ENCODE data around the gene SYT1. TPM values are rescaled to one million over a fixed set of nuclear protein-coding genes. Genes with fewer than 3 reads are reported as not detected.
"Not testable (repeated sequence)": the region's sequence is repeated elsewhere in the genome, so short reads cannot be mapped to it uniquely, and the experiment has no call there.

The SYT1 gene
- total RNA-seq, 1 donor from 2014 or later, result 166 TPM

DNA sequence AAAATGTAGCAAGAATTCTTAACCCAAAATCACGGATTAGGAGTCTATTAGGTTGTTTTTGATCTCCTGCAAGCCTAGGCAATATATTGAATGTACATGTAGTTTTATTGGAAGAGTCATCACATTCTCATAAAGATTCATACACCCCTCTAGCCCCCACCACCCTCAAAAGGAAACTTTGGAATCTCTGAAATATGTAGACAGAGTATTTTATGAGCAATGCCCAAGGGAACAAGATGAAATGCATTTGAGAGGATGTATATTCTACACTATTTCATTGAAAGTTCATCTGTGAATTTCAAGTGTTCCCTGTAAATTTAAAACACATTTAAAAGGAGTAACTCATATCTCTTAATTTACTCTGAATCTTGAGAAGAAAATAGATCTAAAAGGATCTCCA lies 103.7 kb downstream of the SYT1 start:
- no peak for DNase-seq

DNA sequence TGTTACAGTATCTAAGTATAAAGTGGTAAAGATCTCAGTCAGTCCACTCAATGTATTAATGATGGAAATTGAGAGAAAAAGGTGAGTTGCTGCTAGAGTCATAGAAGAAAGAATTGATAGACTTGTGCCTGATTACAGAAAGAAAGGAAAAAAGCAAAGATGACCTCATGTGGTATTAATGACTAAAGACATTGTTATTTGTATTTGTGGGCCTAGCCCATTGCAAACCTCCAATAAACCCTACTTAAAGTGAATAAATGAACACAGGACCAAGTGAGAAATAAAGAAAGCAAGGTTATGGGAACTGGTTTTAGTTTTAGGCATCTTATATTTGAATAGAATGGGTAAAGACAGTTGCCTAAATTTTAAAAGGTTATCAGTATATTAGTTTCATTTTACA lies 105.5 kb downstream of the SYT1 start:
- no peak for DNase-seq

DNA sequence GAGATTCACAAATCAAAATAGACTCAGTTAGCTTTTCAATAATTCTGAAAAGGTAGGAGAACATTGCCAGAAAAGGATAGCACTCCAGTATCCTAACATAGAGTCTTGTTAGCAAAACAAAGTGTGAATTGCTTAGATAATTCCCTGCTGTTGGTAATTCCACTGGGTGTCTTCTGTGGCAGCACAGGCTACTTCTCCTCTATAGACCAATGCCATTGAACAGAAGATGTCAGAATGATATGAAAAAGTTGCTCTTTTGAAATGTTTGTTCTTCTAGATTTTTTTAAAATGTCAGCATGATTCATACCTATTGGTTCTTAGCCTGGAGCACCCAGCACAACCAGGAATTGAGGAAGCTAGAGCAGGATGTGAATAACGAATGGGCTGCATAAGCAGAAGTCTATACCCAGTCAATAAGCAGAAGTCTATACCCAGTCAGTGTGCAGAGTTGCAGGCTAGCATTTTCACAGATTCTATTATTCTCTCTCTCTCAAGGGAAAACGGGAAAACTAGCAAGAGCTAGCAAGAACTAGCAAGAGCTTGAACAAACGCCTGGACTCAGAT lies 112.8 kb downstream of the SYT1 start:
- no peak for DNase-seq

DNA sequence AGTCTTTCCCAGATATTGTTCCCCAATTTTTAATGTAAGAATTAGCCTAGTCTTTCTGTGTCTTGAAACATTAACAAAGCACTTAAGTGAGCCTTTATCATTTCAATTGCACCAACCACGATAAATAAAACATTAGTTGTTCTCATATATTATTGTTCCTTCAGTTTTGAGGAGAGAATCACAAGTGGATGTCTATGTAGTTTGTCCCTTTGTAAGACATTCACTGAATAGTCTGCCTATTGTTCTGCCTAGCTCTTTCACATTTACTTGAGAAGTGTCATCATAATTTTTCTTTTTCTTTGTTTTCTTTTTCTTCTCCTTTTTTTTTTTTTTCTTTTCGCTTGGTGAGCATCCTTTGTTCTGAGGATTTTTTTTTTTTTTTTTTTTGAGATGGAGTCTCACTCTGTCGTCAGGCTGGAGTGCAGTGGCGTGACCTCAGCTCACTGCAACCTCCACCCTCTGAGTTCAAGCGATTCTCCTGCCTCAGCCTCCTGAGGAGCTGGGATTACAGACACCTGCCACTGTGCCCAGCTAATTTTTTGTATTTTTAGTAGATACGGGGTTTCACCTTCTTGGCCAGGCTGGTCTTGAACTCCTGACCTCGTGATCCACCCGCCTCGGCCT lies 129.7 kb downstream of the SYT1 start:
- DNase-seq, result no peak

DNA sequence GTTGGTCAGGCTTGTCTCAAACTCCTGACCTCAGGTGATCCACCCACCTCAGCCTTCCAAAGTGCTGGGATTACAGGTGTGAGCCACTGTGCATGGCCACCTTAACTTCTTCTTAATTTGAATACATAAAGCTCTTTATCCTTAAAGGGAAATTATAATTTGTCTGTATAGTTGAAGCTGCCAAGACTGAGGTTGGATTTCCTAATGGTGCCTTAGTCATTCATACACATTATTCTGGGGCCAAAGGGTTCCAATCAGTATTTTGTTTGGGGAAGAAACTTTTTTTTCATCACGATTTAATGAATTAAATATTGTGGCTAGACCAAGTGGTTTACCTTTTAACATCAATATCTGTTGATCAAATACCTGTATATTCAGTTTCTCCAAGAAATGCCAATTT lies 135.9 kb downstream of the SYT1 start:
- no peak for DNase-seq

DNA sequence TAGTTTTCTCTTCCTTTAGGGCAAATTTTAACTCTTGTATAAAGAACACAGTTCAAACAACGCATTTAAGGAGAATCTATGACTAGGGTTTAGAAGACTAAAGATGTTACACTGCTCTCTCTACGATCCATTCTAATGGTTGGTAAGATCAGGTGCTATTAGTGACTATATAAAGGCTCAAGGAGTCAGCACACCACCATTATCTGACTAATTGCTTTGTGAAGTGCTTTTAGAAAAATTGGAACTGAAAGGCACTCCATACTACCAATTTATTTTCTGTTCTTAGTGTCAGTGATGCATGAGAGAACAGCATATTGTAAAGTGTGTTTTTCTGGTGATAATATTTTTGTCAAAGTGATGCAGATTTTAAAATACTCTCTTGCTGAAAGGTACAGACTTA lies 136.8 kb downstream of the SYT1 start:
- DNase-seq, result no peak

DNA sequence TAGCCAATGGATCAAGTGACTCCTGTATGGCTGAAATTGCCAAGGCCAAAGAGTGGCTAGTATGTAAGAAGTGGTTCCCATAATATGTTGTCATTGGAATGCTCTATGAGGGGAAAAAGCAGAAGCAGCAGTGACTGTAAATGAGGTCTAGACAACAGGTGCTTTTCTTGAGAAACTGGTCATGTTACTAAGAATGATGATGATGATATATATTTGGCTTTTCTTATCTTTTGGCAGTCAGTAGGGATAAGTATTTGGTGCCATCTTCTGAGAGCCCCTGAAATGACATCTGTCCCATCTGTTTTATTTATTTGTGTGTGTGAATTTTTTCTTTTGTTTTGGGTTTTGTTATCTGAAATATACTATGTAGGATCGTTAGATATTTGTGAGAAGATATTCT lies 141.7 kb downstream of the SYT1 start:
- no peak for DNase-seq

DNA sequence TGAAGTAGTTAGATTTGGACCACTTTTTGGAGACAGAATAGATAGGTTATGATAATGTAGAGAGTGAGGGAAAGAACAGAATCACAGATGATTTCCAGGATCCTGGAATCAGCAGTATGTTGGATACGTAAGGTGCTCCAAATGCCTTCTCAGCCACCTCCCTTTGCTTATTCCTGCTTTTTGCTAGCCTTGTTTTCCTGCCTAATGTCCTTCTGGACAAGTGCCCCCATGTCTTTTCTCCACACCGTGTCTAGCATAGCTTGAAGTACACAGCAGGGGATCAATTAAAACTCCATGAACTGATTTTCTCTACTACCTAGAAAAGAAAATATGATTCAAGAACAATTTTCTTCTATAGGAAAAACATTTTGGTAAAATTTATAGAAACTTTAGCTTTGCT lies 144.0 kb downstream of the SYT1 start:
- DNase-seq, result no peak

DNA sequence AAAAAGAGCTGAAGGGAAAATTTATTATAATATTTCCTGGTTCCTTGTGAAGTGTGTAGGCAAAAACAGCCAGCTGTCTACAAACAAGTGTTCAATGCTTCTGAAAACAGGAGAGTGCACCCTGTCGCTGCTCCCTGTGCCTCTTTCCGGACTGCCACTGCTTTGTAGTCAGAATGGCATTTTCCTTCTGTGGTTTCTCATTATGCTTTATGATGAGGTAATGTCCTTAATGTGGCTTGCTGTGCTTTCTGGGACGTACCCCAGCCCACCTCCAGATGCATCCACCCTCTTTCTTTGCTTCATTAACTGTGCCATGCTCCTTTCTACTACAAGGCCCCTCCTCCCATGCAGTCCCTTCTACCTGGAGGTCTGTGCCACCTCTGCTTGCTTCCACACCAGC lies 148.1 kb downstream of the SYT1 start:
- DNase-seq, result no peak

DNA sequence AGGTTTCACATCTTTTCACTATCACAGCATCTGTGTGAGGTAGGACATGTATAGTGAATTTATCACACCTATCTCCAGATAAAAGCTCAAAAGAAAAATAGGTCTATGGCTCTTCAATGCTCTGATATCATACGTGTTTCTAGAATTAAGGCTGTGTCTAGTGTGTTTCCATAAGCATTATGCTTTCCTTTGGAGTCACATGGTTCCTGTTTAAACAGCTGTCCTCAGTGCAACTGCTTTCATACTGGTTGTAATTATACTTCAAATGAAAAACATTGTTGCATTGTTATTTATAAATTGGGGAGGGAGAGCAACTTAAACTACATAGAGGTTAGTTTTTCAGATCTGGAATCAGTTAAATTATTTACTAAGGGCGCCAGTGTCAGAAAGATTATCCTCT lies 151.6 kb downstream of the SYT1 start:
- no peak for DNase-seq

DNA sequence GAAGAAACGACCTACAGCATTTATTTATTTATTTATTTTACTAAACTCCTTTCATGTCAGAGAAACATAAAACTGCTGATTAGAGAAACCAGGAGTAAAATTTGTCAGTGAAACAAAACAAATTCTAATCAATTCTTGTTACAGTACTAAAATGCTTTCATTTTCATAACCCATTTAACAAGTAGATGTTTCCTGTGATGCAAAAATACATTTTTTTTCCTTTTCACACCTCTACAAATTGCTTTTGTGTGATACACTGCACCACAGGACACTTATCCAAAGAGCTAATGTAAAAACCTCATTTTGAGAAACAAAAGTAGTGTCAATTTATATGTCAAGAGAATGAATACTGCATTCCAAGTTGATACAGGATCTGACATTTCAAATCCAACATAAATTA lies 155.1 kb downstream of the SYT1 start:
- DNase-seq, result no peak

DNA sequence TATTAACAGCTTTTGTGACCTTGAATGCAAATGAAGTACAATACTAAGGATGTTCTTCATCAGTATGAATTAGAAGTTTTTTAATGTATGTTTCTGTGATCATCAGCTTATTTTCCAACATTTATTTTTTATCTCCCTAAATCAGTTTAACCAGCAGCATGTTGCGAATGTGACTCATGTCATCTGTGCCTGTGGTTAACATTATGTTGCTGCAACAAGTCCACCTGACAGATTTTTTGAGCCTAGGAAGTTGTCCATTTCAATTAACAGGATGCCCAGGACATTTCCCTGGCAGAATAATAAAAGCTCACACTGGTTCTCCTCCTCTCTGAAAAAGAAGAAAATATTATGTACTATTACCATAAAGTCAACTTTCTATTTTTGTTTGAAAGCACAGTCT lies 155.5 kb downstream of the SYT1 start:
- no peak for DNase-seq

DNA sequence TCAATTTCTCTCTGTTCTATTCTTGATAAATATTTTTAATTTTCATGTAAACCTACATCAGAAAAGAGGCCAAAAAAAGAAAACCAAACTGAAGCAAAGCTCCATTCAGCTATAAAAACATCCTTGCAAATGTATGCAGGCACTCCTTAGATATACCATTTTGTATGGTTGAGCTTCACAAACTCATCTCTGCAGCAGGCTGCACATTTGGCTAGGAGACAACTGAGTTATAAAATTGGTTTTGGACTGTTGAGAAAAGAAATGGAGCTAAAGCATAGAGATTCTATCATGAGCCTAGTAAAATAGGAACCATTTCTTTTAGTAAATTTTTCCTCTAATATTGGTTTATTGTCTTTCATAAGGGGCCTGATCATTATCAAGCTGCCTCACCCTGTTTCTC lies 156.4 kb downstream of the SYT1 start:
- DNase-seq, result no peak

DNA sequence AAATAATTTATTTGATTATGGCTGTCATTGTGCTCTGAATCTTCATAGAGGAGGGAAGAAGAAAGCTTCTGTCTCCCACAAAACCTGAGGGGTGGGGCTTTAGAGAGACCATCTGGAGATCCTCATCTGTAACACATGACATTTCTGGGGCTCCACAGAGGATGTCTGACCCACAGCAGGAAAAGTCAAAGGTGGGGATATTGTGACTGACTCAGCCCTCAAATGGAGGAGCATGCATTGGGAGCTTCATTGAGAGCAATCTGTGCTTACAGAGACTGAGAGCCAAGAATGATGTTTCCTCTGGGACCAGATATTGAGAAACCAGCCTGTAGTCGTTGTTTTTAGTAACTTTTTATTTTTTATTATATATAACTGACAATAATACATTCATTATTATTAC lies 158.7 kb downstream of the SYT1 start:
- no peak for DNase-seq

DNA sequence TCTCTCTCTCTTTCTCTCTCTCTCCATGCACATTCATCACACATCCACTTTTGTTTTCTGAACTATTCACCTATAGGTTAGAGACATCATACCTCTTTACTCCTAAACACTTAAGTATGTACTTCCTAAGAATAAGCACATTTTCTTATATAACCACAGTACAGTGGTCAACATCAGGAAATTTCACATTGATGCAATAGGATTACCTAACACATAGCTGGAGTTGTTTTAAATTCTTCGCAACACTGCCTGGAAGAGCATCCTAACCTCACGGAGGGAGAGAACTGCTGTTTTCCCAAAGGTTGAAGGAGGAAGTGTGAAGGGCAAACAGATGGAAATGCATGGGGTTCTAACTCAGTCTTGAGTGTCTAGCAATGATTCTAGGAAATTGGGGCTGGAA lies 159.2 kb downstream of the SYT1 start:
- DNase-seq, result no peak

DNA sequence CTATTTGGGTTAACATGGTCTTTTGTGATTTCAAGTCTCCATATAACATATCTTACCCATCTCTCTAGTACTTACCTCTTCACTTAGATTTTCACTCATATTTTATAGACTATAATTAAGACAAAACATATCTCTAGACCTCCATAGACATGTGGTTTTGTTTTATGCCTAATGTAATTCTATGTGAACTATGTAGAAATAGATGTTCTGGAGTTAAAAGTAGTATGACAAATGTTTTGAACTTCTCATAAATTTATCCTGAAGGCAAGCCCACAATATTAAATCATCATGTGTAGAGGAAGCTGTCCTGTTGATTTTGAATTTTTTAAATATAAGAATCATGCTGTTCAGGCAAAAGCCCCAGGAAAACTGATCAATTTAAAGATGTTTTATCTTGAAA lies 169.2 kb downstream of the SYT1 start:
- no peak for DNase-seq

DNA sequence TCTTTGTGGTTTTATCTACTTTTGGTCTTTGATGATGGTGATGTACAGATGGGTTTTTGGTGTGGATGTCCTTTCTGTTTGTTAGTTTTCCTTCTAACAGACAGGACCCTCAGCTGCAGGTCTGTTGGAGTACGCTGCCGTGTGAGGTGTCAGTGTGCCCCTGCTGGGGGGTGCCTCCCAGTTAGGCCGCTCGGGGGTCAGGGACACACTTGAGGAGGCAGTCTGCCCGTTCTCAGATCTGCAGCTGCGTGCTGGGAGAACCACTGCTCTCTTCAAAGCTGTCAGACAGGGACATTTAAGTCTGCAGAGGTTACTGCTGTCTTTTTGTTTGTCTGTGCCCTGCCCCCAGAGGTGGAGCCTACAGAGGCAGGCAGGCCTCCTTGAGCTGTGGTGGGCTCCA lies 180.2 kb downstream of the SYT1 start:
- not testable (repeated sequence) for DNase-seq

DNA sequence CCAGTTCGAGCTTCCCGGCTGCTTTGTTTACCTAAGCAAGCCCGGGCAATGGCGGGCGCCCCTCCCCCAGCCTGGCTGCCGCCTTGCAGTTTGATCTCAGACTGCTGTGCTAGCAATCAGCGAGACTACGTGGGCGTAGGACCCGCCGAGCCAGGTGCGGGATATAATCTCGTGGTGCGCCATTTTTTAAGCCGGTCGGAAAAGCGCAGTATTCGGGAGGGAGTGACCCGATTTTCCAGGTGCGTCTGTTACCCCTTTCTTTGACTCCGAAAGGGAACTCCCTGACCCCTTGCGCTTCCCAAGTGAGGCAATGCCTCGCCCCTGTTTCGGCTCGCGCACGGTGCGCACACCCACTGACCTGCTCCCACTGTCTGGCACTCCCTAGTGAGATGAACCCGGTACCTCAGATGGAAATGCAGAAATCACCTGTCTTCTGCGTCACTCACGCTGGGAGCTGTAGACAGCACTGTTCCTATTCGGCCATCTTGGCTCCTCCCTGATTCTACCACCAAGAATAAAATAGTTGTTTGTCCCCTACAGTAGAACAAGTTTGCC lies 180.7 kb downstream of the SYT1 start:
- DNase-seq, result not testable (repeated sequence)

DNA sequence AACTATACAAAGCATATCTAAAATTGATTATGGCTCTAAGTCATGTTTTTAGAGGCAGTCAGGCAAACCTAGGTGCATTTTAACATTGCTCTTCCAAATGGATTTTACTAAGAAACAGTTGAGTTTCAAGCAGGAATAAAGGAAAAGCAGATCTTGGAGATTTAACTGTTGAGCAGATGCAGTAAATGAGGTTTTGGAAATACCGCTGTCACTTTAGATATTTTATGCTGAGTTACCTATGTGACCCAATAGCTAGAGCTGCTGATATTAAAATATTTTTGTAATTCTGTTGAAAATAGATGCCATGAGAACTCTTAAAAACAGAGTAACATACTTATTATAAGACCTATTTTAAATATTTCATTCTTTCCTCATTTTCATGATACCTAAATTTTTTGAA lies 181.4 kb downstream of the SYT1 start:
- no peak for DNase-seq

DNA sequence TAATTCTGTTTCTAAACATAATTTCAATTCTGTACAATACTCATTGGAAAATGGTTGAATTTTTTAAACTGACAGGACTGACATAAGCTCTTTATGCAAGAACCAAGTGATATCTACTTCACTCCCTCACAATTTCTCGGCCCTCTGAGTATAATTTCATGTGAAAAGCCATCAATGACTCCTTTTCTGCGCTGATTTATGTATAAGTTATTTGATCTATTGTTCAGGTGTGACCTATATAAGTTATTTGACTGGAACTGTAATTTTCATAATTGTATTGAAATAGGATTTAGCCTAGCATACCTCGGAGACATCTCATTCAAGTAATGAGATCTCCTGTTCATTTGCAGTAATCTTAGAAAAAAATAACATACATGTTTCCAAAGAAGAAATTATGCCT lies 184.4 kb downstream of the SYT1 start:
- DNase-seq, result no peak

DNA sequence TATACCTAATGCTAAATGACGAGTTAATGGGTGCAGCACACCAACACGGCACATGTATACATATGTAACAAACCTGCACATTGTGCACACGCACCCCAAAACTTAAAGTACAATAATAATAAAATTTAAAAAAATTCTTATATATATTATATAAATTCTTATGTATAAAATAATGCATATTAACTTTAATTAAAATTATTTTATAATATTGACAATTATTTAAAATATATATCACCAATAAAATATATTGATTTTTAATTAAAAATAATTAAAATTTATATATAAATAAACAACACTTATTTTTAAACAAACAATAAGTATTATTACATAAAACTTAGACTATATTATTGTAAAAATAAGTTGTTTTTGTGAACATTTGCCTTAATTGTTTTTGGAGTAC lies 188.8 kb downstream of the SYT1 start:
- DNase-seq, result no peak

DNA sequence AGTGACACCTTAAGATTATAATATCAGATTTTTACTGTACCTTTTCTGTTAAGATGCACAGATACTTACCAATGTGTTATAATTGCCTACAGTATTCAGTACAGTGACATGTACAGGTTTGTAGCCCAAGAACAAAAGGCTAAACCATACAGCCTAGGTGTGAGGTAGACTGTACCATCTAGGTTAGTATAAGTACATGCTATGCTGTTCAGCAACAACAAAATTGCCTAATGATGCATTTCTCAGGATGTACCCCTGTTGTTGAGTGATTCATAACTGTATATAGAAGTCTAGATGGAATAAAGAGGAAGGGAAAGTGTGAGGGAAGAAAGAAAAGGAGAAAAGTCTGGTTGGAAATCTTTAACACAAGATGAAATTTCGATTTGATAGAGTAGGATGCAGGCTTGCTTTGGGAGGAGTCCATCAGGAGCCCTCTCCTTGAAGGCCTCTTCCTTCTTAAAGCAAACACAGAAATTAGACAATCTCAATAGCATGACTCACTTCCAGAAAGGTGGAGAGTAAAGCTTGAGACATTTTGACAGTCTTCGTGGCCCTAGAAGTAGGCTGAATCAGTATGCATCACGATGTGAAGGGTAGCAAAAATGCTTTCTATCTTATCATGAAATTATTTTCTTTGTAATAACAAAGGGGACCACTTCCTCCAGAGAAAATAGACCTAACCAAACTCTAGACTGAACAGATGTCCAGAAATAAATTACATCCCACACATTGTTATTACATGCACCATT lies 191.5 kb downstream of the SYT1 start:
- DNase-seq, result no peak

DNA sequence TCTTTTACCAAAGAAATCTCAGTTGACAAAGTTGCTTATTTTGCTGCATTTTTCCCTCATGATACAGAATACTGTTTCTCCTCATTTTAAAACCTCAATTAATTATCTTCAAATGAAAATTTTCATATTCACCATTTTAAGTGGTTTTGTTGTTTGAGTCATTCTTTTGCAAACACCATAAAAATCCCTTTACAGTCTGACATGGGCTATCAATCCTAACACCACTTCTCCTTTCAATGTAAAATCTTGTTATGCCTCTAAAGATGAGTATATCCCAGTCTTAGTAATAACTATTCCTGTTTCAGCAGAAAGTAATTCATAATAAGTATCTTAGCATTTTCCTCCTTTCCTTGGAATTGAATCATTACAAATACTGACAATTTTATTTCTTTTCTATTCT lies 192.2 kb downstream of the SYT1 start:
- DNase-seq, result no peak

DNA sequence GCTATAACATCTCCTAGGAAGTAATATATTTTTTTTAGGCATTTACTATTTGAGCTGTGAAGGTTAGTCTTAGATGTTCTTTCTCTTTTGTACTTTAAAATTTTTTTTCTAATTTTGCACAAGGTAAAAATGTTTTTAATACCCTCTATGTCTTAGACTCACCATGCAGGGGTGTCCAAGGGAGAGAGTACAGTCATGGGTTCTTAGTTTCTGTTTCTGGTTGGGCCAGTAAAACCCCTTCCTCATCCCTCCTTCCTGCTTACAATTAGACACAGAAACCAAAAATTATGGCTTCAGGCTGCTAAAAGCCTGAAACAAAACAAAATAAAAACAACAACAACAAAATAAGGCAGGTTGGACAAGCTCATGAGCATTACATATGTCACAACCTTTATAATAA lies 193.0 kb downstream of the SYT1 start:
- no peak for DNase-seq
